ENCODE measurements around the gene PDE1C.
"Not testable (repeated sequence)": the region's sequence is repeated elsewhere in the genome, so short reads cannot be mapped to it uniquely, and the experiment has no call there.

PDE1C gene

GRCh38 chr7:31853380-31853779 is 216.8 kb downstream of the PDE1C start:
- Mint-ChIP-seq H3K4me1 (no peaks in the 10 kb centered on the region), H3K27me3 (ENCODE audit: low read depth) (no peaks in the 10 kb centered on the region), H3K9me3 (no peaks in the 10 kb centered on the region), H3K4me3 (no peak overlapping the region), H3K27ac (no peak overlapping the region), H3K36me3 (ENCODE audit: low read depth) (no peaks in the 10 kb centered on the region)
- no peak for TF ChIP-seq CTCF (IDR thresholded peaks at IDR 0.05; ENCODE audit: unreplicated experiment in 3 of 3)

GRCh38 chr7:31852462-31852861 is 217.7 kb downstream of the PDE1C start:
- Mint-ChIP-seq H3K4me3 (no peak overlapping the region), H3K4me1 (no peaks in the 10 kb centered on the region), H3K36me3 (ENCODE audit: low read depth) (no peaks in the 10 kb centered on the region), H3K27me3 (ENCODE audit: low read depth) (no peaks in the 10 kb centered on the region), H3K9me3 (no peaks in the 10 kb centered on the region), H3K27ac (no peak overlapping the region)
- TF ChIP-seq CTCF (IDR thresholded peaks at IDR 0.05; ENCODE audit: unreplicated experiment in 3 of 3), result no peak

- no peaks in the 10 kb centered on the region for H3K36me3 Mint-ChIP-seq (ENCODE audit: low read depth)
- H3K9me3 Mint-ChIP-seq, result no peaks in the 10 kb centered on the region
- H3K4me3 Mint-ChIP-seq, result no peak overlapping the region
- H3K27me3 Mint-ChIP-seq (ENCODE audit: low read depth), result no peaks in the 10 kb centered on the region
- no peak for TF ChIP-seq CTCF (IDR thresholded peaks at IDR 0.05; ENCODE audit: unreplicated experiment in 3 of 3)
- no peak overlapping the region for H3K27ac Mint-ChIP-seq
- no peaks in the 10 kb centered on the region for H3K4me1 Mint-ChIP-seq
Measured at GRCh38 chr7:31851119-31851518, 219.1 kb downstream of the PDE1C start.

GRCh38 chr7:31850601-31851000 is 219.6 kb downstream of the PDE1C start:
- H3K36me3 Mint-ChIP-seq (ENCODE audit: low read depth), result no peaks in the 10 kb centered on the region
- no peak for TF ChIP-seq CTCF (IDR thresholded peaks at IDR 0.05; ENCODE audit: unreplicated experiment in 3 of 3)
- no peaks in the 10 kb centered on the region for H3K27me3 Mint-ChIP-seq (ENCODE audit: low read depth)
- H3K4me3 Mint-ChIP-seq, result no peak overlapping the region
- H3K4me1 Mint-ChIP-seq, result no peaks in the 10 kb centered on the region
- no peak overlapping the region for H3K27ac Mint-ChIP-seq
- no peaks in the 10 kb centered on the region for H3K9me3 Mint-ChIP-seq

GRCh38 chr7:31850066-31850465 is 220.1 kb downstream of the PDE1C start:
- no peaks in the 10 kb centered on the region for H3K4me1 Mint-ChIP-seq
- TF ChIP-seq CTCF (IDR thresholded peaks at IDR 0.05; ENCODE audit: unreplicated experiment in 3 of 3), result no peak
- no peak overlapping the region for H3K27ac Mint-ChIP-seq
- H3K4me3 Mint-ChIP-seq, result no peak overlapping the region
- no peaks in the 10 kb centered on the region for H3K9me3 Mint-ChIP-seq
- no peaks in the 10 kb centered on the region for H3K27me3 Mint-ChIP-seq (ENCODE audit: low read depth)
- H3K36me3 Mint-ChIP-seq (ENCODE audit: low read depth), result no peaks in the 10 kb centered on the region

GRCh38 chr7:31835471-31835870 is 234.7 kb downstream of the PDE1C start:
- H3K27me3 Mint-ChIP-seq (ENCODE audit: low read depth), result no peaks in the 10 kb centered on the region
- H3K36me3 Mint-ChIP-seq (ENCODE audit: low read depth), result peaks cover 6% of the 10 kb centered on the region
- H3K4me3 Mint-ChIP-seq, result no peak overlapping the region
- TF ChIP-seq CTCF (IDR thresholded peaks at IDR 0.05; ENCODE audit: unreplicated experiment in 3 of 3), result no peak
- H3K4me1 Mint-ChIP-seq, result no peaks in the 10 kb centered on the region
- no peak overlapping the region for H3K27ac Mint-ChIP-seq
- H3K9me3 Mint-ChIP-seq, result peaks cover 2% of the 10 kb centered on the region

GRCh38 chr7:31833625-31834024 is 236.6 kb downstream of the PDE1C start:
- H3K36me3 Mint-ChIP-seq (ENCODE audit: low read depth); H3K9me3 Mint-ChIP-seq; H3K4me3 Mint-ChIP-seq; H3K4me1 Mint-ChIP-seq; H3K27ac Mint-ChIP-seq; H3K27me3 Mint-ChIP-seq (ENCODE audit: low read depth): not testable (repeated sequence)

All from nephron (organoid).